ENCODE measurements around the gene PCNT. TPM values are rescaled to one million over a fixed set of nuclear protein-coding genes. Genes with fewer than 3 reads are reported as not detected.

The PCNT gene
- total and polyA plus RNA-seq, 10 of the 15 experiments (the other 5 are each of a cell fraction or from before 2014, with no cell fraction given) = 2.9 to 39.6 (median 20.5) TPM

- H3K27ac ChIP-seq (ENCODE audit: control insufficient read depth, insufficient read depth) = no peak overlapping the region
- no peak for DNase-seq (ENCODE audit: low read depth, low spot score)
- no peaks in the 10 kb centered on the region for H3K79me2 ChIP-seq (ENCODE audit: control insufficient read depth, insufficient read depth, low read length)
- no peaks in the 10 kb centered on the region for H4K20me1 ChIP-seq (ENCODE audit: control insufficient read depth, insufficient read depth)
- FAIRE-seq = no peak
- intact Hi-C loops (cut with micrococcal nuclease; ENCODE audit: unreplicated experiment) = no loop called here
- H3K4me3 ChIP-seq = no peak overlapping the region
- ChIA-PET RAD21 (ENCODE audit: unreplicated experiment) (no interaction called here), POLR2A (no interaction called here), CTCF (no interaction called here), SMC1A (ENCODE audit: uncharacterized antibody, unreplicated experiment) (no interaction called here)
- H2AFZ ChIP-seq (ENCODE audit: control insufficient read depth, low read depth, low read length) = no peak overlapping the region
- TF ChIP-seq TCF3 (IDR thresholded peaks at IDR 0.05; ENCODE audit: borderline replicate concordance, insufficient read depth, low read depth, low read length) (no peak), HSF1 (IDR thresholded peaks at IDR 0.05; ENCODE audit: low read depth, low read length) (no peak), PBX3 (IDR thresholded peaks at IDR 0.05; ENCODE audit: insufficient replicate concordance, low read depth, low read length) (no peak), SUPT20H (IDR thresholded peaks at IDR 0.05; ENCODE audit: borderline replicate concordance, control insufficient read depth, low read depth, low read length) (no peak), NFXL1 (IDR thresholded peaks at IDR 0.05; ENCODE audit: borderline replicate concordance) (no peak)
- 88% methylated on average over 10 of the region's 10 CpGs for WGBS (ENCODE audit: insufficient coverage, insufficient replicate concordance, low lambda C conversion rate, missing lambda C conversion rate)
- H3K9ac ChIP-seq (ENCODE audit: control insufficient read depth, insufficient read depth, low read length) = no peak overlapping the region
- no TSS peak for BruUV-seq (replicated peaks)
- no peaks in the 10 kb centered on the region; the same call in 1 of the 2 replicates for H3K4me1 ChIP-seq (ENCODE audit: control insufficient read depth, insufficient read depth, low read length)
- no peaks in the 10 kb centered on the region for H3K9me3 ChIP-seq (replicated peaks; ENCODE audit: control insufficient read depth, insufficient read depth, low read length)
- in situ Hi-C loops (cut with MboI) = no loop called here
- no peaks in the 10 kb centered on the region for H3K27me3 ChIP-seq (replicated peaks in 1 of 2; ENCODE audit: control insufficient read depth in 2 of 2, insufficient read depth in 2 of 2, low read length in 1 of 2)
- no peak for ATAC-seq
- no peak overlapping the region for H3K4me2 ChIP-seq (ENCODE audit: control insufficient read depth, insufficient read depth)
- peaks cover 17 to 24% of the 10 kb centered on the region in 2 experiments for H3K36me3 ChIP-seq (ENCODE audit: control insufficient read depth in 2 of 2, insufficient read depth in 2 of 2, low read length in 1 of 2)
These were observed 38.0 kb downstream of the PCNT start for GRCh38 chr21:46361935-46362334.
